HepG2 (cell line): ENCODE data around the gene GABBR2.

ENCODE experiments used
- CHD2 ChIP-seq: IDR thresholded peaks from 2 replicates; pipeline ENCODE4 v1.6.1; 2011; ENCODE audit warnings: low read depth, low read length, improper control_type of control experiment
- KLF16 ChIP-seq, 2 experiments: sonication (generic) in 1 of 2; formaldehyde crosslinking in 1 of 2; IDR thresholded peaks; 2 replicates each; pipeline versions ENCODE4 v1.6.1 to v1.8.0; 2016 to 2023; ENCODE audit warnings: missing genetic modification reagents in 2 of 2, missing compliant biosample characterization in 1 of 2
- MXD4 ChIP-seq: IDR thresholded peaks from 2 replicates; pipeline ENCODE4 v1.6.1; 2016; ENCODE audit warnings: mild to moderate bottlenecking, missing biosample characterization, missing genetic modification reagents
- POLR2A ChIP-seq, 2 experiments: IDR thresholded peaks; 2 replicates each; pipeline ENCODE4 v1.6.1; 2011; ENCODE audit warnings: low read depth in 2 of 2, low read length in 2 of 2, mild to moderate bottlenecking in 1 of 2, moderate library complexity in 1 of 2; ENCODE audit not compliant: insufficient read depth in 1 of 2
- PREB ChIP-seq: sonication (generic); formaldehyde crosslinking; IDR thresholded peaks from 2 replicates; pipeline ENCODE4 v1.4.0; 2020; ENCODE audit warnings: missing genetic modification reagents
- TP53 ChIP-seq: sonication (generic); formaldehyde crosslinking; conservative IDR thresholded peaks from 2 replicates; pipeline ENCODE4 v1.4.0; 2020; ENCODE audit warnings: missing genetic modification reagents
- ZNF788 ChIP-seq: sonication (generic); formaldehyde crosslinking; IDR thresholded peaks from 2 replicates; pipeline ENCODE4 v1.5.0; 2020; ENCODE audit warnings: mild to moderate bottlenecking, missing genetic modification reagents, borderline replicate concordance

- TF ChIP-seq MXD4 (CRISPR knock-in tag) (no peak), POLR2A (IDR thresholded peaks at IDR 0.05; ENCODE audit: insufficient read depth in 1 of 2, low read depth in 2 of 2, low read length in 2 of 2) (no peak), PREB (CRISPR knock-in tag) (no peak), CHD2 (no peak), ZNF788 (no peak), KLF16 (CRISPR knock-in tag; IDR thresholded peaks at IDR 0.05) (no peak), TP53 (no peak)
These were observed 396.4 kb downstream of the GABBR2 start for GRCh38 chr9:98312365-98312764.
